H1 (cell line): ENCODE results near the gene RASGEF1B. TPM values are rescaled to one million over a fixed set of nuclear protein-coding genes. Genes with fewer than 3 reads are reported as not detected.

ENCODE experiments used
- CTCF ChIP-seq, 3 experiments: IDR thresholded peaks; 1 replicate in 2 of 3; 2 replicates in 1 of 3; pipeline versions ENCODE4 v1.5.1 to v1.6.1; 2011; ENCODE audit warnings: low read length in 3 of 3, mild to moderate bottlenecking in 3 of 3, inconsistent platforms in 2 of 3, low read depth in 1 of 3, moderate library complexity in 1 of 3; ENCODE audit not compliant: insufficient read depth in 1 of 3; ENCODE audit errors: control extremely low read depth in 1 of 3
- RAD21 ChIP-seq, 2 experiments: IDR thresholded peaks in 1 of 2; conservative IDR thresholded peaks in 1 of 2; 2 replicates each; pipeline ENCODE4 v1.6.1; 2011; ENCODE audit warnings: low read depth in 2 of 2, low read length in 2 of 2, improper control_type of control experiment in 1 of 2, inconsistent platforms in 1 of 2, mild to moderate bottlenecking in 1 of 2, moderate library complexity in 1 of 2
- SUZ12 ChIP-seq: fragments of 200-600 bp; sonication (generic); IDR thresholded peaks from 2 replicates; pipeline ENCODE4 v1.6.1; 2012; ENCODE audit warnings: mild to moderate bottlenecking, inconsistent platforms, low read length, moderate library complexity, mixed read lengths
- polyA plus RNA-seq, 7 experiments: library from polyadenylated mRNA; depleted of rRNA in 3 of 7; stranded (reverse) in 5 of 7; unstranded in 2 of 7; fragments of >200 nt in 5 of 7; fragments of 200-250 nt in 2 of 7; gene quantifications; 1 replicate in 5 of 7; 2 replicates in 1 of 7; 4 replicates in 1 of 7; pipeline versions ENCODE4 v1.2.1 to v1.2.3, GENCODE V29; 2011 to 2013; ENCODE audit warnings: missing spikeins in 2 of 7, mixed read lengths in 2 of 7
- total RNA-seq: library from RNA; stranded (reverse); fragmentation: NEBNext Ultra II Directional; extraction: Animal tissue kit (Norgen Biotek cat#: 25700); gene quantifications from 2 replicates; pipeline ENCODE4 v1.2.1, GENCODE V29; 2021

RASGEF1B gene
- total and polyA plus RNA-seq, 2 of the 8 experiments (the other 6 are each of a cell fraction or from before 2014, with no cell fraction given), result 1.6 to 4.7 TPM

- TF ChIP-seq RAD21 (IDR thresholded peaks at IDR 0.05 in 1 of 2, conservative IDR thresholded peaks at IDR 0.05 in 1 of 2; ENCODE audit: low read depth in 2 of 2, low read length in 2 of 2) (no peak), SUZ12 (no peak), CTCF (IDR thresholded peaks at IDR 0.05; ENCODE audit: control extremely low read depth in 1 of 3, insufficient read depth in 1 of 3, low read depth in 1 of 3, low read length in 3 of 3) (no peak)
- TF ChIP-seq, all 59 proteins: peak for 0
Observed at GRCh38 chr4:81519856-81520255, 48.1 kb upstream of the RASGEF1B start (continued).
